Spinal cord (tissue), 10 donors: ENCODE measurements around the gene SCN10A. TPM values are rescaled to one million over a fixed set of nuclear protein-coding genes. Genes with fewer than 3 reads are reported as not detected.

ENCODE experiments used
- DNase-seq, 6 donors: peaks; one replicate each; pipeline versions ENCODE4 v3.0.0 to v3.0.0-alpha.2; 2013 to 2015; ENCODE audit warnings: low spot score in 6 of 6, low read depth in 4 of 6
- H3K27ac ChIP-seq: one replicate; pipeline ENCODE4 v1.5.1; 2013; ENCODE audit warnings: low read depth, low read length, control low read depth
- H3K27me3 ChIP-seq: one replicate; pipeline ENCODE4 v1.6.1; 2013; ENCODE audit warnings: low read length; ENCODE audit not compliant: control insufficient read depth, insufficient read depth
- H3K36me3 ChIP-seq: one replicate; pipeline ENCODE4 v1.6.1; 2013; ENCODE audit warnings: low read length; ENCODE audit not compliant: control insufficient read depth, insufficient read depth
- H3K4me1 ChIP-seq: one replicate; pipeline ENCODE4 v1.6.1; 2013; ENCODE audit warnings: low read length; ENCODE audit not compliant: control insufficient read depth, insufficient read depth
- H3K4me3 ChIP-seq: one replicate; pipeline ENCODE4 v1.5.1; 2013; ENCODE audit warnings: low read depth, low read length, control low read depth
- H3K9me3 ChIP-seq: one replicate; pipeline ENCODE4 v1.6.1; 2013; ENCODE audit warnings: low read length; ENCODE audit not compliant: control insufficient read depth, insufficient read depth
- WGBS: methylation state at CpG from one replicate; pipeline ENCODE4 v1.1.5; 2013; ENCODE audit warnings: missing lambda C conversion rate; ENCODE audit not compliant: insufficient coverage; 5-methylcytosine and 5-hydroxymethylcytosine counted together
- polyA plus RNA-seq, 2 donors: library from polyadenylated mRNA; unstranded; fragments of 120-200 nt; gene quantifications; one replicate each; pipeline ENCODE4 v1.2.1, GENCODE V29; 2013; ENCODE audit not compliant: insufficient read length in 2 of 2
- total RNA-seq, 2 donors: library from RNA; depleted of rRNA in 1 of 2; stranded (reverse); fragments of 120-200 nt in 1 of 2; fragments of >200 nt in 1 of 2; gene quantifications; one replicate each; pipeline versions ENCODE4 v1.2.3 to v1.2.4, GENCODE V29; 2013 to 2014
- donor health status: healthy.

The SCN10A gene
- total and polyA plus RNA-seq, 4 donors = 0.03 to 9.2 (median 0.08) TPM

DNA sequence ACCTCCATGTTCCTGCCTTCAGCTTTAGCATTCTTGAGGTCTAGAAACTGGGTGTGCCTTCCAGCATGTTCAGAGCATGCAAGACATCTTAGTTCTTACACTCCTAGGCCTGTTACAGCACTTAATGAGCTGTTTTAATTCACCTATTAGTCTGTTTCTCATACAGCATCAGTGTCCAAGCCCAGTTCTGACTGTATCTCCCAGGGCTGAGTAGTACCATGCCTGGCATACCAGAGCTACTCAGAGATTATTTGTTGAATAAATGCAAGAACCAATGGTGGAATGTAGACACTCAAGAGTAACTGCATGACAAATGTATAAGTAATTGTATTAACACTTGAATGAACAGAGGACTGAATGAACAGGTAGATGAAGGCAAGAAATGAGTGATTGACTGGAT, 104.7 kb downstream of the SCN10A start:
- no peak overlapping the region for H3K4me3 ChIP-seq
- no peak overlapping the region for H3K27ac ChIP-seq
- H3K9me3 ChIP-seq = no peaks in the 10 kb centered on the region
- H3K36me3 ChIP-seq = no peaks in the 10 kb centered on the region
- H3K4me1 ChIP-seq = no peaks in the 10 kb centered on the region
- H3K27me3 ChIP-seq = no peaks in the 10 kb centered on the region
- no peak for DNase-seq

DNA sequence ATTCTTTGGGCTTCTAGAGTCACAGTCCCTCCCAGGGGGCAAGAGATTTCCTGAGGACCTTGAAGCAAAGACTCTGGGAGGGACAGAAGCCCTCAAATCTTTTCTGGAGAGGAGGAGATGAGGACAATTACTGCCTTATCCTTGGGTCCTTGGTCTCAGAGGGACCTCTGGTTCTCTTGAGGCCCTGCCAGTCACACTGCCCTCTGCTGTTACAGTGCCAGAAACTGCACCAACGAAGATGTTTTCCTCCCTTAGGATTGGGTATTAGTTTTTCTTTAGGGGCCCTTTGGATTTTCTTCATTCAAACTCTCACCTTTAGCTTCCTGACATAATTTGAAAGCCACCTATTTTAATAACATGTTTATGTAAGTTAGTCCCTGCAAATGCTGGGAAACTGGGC, 108.3 kb downstream of the SCN10A start:
- no peak overlapping the region for H3K27ac ChIP-seq
- H3K4me1 ChIP-seq = no peaks in the 10 kb centered on the region
- H3K4me3 ChIP-seq = no peak overlapping the region
- no CpG with 5 or more reads among the region's 1 CpG for WGBS
- no peaks in the 10 kb centered on the region for H3K9me3 ChIP-seq
- DNase-seq = no peak
- H3K36me3 ChIP-seq = no peaks in the 10 kb centered on the region
- H3K27me3 ChIP-seq = no peaks in the 10 kb centered on the region

DNA sequence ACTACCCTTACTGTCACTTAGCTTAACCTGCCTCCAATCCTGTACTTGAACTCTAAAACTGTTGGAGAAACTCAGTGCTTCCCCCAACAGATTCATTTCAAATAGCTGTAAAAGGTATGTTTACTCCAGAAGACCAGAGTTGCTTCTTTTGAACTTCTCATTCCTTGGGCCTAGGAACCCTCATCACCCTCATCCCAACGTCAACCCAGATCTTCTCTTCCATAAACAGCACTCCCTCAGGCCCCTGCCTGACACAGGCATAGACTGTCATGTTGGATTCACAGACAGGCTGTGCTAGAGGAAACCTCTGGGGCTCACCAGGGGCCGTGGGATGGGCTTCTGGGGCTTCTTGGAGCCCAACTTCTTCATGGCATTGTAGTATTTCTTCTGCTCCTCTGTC, 109.1 kb downstream of the SCN10A start:
- 62% methylated on average over 2 of the region's 2 CpGs for WGBS
- DNase-seq = no peak
- Histone ChIP-seq H3K4me3 (no peak overlapping the region), H3K27ac (no peak overlapping the region), H3K9me3 (no peaks in the 10 kb centered on the region), H3K36me3 (no peaks in the 10 kb centered on the region), H3K27me3 (no peaks in the 10 kb centered on the region), H3K4me1 (no peaks in the 10 kb centered on the region)

DNA sequence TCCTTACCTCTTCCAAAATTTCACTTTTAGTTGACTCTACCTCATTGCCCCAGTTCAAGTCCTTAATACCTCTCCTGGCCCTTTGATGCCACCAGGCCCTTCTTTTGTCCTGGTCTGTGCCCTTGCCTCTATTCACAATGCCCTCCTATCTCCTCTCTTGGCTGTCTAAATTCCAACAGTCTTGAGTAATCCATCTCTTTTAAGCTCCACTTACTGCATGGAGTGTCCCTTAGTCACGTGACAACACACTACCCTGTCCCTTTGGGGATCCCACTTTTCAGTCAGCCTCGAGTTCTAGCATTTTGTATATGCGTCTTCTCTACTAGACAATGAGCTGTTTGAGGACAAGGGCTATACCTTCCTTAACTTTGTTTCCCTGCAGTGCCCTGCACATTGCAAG, 113.8 kb downstream of the SCN10A start:
- no peaks in the 10 kb centered on the region for H3K36me3 ChIP-seq
- no peaks in the 10 kb centered on the region for H3K4me1 ChIP-seq
- WGBS = 78% methylated on average over 3 of the region's 3 CpGs
- no peak for DNase-seq
- H3K27ac ChIP-seq = no peak overlapping the region
- no peak overlapping the region for H3K4me3 ChIP-seq
- no peaks in the 10 kb centered on the region for H3K27me3 ChIP-seq
- H3K9me3 ChIP-seq = no peaks in the 10 kb centered on the region

DNA sequence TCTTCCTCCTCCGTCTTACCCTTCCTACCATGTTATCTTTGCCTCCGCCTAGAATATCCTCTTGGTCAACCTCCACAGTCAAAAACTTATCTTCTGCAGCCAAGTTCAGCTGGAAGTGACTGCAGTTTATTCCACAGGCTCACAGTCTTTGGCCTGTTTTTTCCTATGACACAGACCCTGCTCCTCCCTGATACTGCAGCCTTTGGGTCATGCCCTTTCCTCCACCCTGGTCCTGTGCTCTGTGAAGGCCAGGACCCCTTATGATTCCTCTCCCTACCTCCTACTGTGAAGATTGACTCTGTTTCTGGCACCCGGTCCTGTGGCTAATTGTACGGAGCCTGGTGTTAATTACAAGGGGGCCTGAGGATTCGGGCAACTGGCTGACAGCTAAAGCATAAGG, 117.3 kb downstream of the SCN10A start:
- Histone ChIP-seq H3K4me3 (no peak overlapping the region), H3K27me3 (no peaks in the 10 kb centered on the region), H3K9me3 (no peaks in the 10 kb centered on the region), H3K27ac (no peak overlapping the region), H3K4me1 (no peaks in the 10 kb centered on the region), H3K36me3 (no peaks in the 10 kb centered on the region)
- no peak for DNase-seq
- 66% methylated on average over 5 of the region's 5 CpGs for WGBS

DNA sequence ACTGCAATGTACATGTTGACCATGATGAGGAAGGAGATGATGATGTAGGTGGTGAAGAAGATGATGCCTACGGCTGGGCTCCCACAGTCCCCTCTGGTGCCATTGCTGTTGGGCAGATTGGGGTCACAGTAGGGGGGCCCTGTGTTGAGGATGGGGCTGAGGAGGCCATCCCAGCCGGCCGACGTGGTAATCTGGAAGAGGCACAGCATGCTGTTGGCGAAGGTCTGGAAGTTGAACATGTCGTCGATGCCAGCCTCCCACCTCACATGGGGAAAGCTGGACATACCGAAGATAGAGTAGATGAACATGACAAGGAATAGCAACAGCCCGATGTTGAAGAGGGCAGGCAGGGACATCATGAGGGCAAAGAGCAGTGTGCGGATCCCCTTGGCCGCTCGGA, 118.0 kb downstream of the SCN10A start:
- H3K4me1 ChIP-seq = no peaks in the 10 kb centered on the region
- WGBS = 97% methylated on average over 12 of the region's 12 CpGs
- no peaks in the 10 kb centered on the region for H3K36me3 ChIP-seq
- H3K4me3 ChIP-seq = no peak overlapping the region
- H3K27me3 ChIP-seq = no peaks in the 10 kb centered on the region
- no peak overlapping the region for H3K27ac ChIP-seq
- no peak for DNase-seq
- H3K9me3 ChIP-seq = no peaks in the 10 kb centered on the region

DNA sequence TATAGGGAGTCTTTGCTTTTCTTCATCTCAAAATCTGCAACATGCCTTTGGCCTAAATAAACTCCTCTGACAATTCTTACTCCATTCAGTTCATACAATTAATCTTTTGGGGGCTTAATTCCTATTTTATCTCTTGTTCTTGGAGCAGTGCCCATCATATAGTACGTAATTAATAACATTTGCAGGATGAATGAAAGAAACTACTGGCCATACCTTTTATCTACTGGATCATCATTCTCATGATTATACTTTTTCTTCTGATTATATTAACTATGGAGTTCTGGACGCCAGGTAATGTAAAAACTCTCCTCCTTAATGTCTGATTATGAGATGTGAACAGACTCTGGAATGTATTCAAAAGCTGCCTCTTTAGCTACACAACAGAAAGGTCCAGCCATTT, 120.0 kb downstream of the SCN10A start:
- no peak overlapping the region for H3K4me3 ChIP-seq
- WGBS = no CpG with 5 or more reads among the region's 2 CpGs
- DNase-seq = no peak

DNA sequence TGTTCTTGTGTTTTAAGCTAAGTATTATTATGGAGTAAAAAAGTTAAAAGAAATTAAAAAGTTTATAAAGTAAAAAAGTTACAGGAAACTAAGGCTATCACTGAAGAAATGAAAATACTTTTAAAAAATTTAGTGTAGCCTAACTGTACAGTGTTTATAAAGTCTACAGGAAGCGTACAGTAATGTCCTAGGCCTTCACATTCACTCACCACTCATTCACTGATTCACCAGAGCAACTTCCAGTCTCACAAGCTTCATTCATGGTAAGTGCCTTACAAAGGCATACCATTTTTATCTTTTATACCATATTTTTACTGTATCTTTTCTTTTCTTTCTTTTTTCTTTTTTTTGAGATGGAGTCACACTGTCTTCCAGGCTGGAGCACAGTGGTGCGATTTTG, 125.8 kb downstream of the SCN10A start:
- no peak for DNase-seq
- no peaks in the 10 kb centered on the region for H3K27me3 ChIP-seq
- no peaks in the 10 kb centered on the region for H3K4me1 ChIP-seq
- no peaks in the 10 kb centered on the region for H3K36me3 ChIP-seq
- no peaks in the 10 kb centered on the region for H3K9me3 ChIP-seq
- H3K4me3 ChIP-seq = no peak overlapping the region
- WGBS = 100% methylated on average over 2 of the region's 2 CpGs
- no peak overlapping the region for H3K27ac ChIP-seq

More for the DNA sequence above, 120.0 kb downstream of the SCN10A start:
- Histone ChIP-seq H3K9me3 (no peaks in the 10 kb centered on the region), H3K36me3 (no peaks in the 10 kb centered on the region), H3K4me1 (no peaks in the 10 kb centered on the region), H3K27ac (no peak overlapping the region), H3K27me3 (no peaks in the 10 kb centered on the region)

DNA sequence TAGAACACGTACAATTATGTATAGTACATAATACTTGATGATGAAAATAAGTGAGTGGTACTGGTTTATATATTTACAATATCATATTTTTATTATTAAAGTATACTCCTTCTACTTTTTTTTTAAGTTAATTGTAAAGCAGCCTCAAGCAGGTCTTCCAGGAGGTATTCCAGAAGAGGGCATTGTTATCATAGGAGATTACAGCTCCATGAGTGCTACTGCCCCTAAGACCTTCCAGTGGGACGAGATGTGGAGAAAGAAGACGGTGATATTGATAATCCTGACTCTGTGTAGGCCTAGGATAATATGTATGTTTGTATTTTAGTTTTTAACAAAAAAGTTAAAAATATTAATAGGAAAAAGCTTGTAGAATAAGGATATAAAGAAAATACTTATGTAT, 126.2 kb downstream of the SCN10A start:
- no CpG with 5 or more reads among the region's 3 CpGs for WGBS
- Histone ChIP-seq H3K9me3 (no peaks in the 10 kb centered on the region), H3K27me3 (no peaks in the 10 kb centered on the region), H3K4me1 (no peaks in the 10 kb centered on the region), H3K27ac (no peak overlapping the region), H3K4me3 (no peak overlapping the region), H3K36me3 (no peaks in the 10 kb centered on the region)
- no peak for DNase-seq

DNA sequence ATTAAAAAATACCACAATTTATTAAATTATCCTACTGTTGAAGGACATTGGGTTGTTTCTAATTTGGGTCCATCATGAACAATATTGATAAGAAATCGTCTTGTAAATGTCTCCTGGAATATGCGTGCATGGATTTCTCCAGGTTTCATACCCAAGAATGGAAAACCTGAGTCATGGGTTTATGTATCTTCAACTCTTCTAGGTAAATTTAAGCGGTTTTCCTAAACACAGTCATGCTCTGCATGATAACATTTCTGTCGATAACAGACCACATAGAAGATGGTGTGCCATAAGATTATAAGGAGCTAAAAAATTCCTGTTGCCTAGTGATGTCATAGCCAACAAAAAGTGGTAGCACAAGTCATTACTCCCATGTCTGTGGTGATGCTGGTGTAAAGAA, 126.7 kb downstream of the SCN10A start:
- H3K36me3 ChIP-seq = no peaks in the 10 kb centered on the region
- no peaks in the 10 kb centered on the region for H3K27me3 ChIP-seq
- no peak overlapping the region for H3K27ac ChIP-seq
- no peak for DNase-seq
- no peaks in the 10 kb centered on the region for H3K9me3 ChIP-seq
- H3K4me3 ChIP-seq = no peak overlapping the region
- H3K4me1 ChIP-seq = no peaks in the 10 kb centered on the region
- WGBS = 100% methylated on average over 1 of the region's 4 CpGs
